Measurements from ENCODE around the gene ZNF680. TPM values are rescaled to one million over a fixed set of nuclear protein-coding genes. Genes with fewer than 3 reads are reported as not detected.
A peak's percentile ranks its signal among the peaks of the same experiment; 100 is the strongest.

Gene ZNF680
- 10 to 100 TPM; 14.0 to 20.3 TPM for total RNA-seq
- polyA plus RNA-seq (ENCODE audit: insufficient read length in 6 of 6), result 10 to 100 TPM; 18.5 to 23.2 (median 19.5) TPM
- long read RNA-seq, donor 1, partial matches to known transcripts, result 13 of 23 reads
- long read RNA-seq, donor 1, other reads (novel, unspliced or antisense), result 5 of 23 reads
- long read RNA-seq, donor 2, transcript ZNF680-201 (4 exons, 3,022 nt), result major isoform, 9 of 37 reads
- long read RNA-seq, donor 2, partial matches to known transcripts, result 19 of 37 reads
- long read RNA-seq, donor 2, other reads (novel, unspliced or antisense), result 9 of 37 reads
- long read RNA-seq, donor 3, transcript ZNF680-201 (4 exons, 3,022 nt), result major isoform, 5 of 26 reads
- long read RNA-seq, donor 3, partial matches to known transcripts, result 15 of 26 reads
- long read RNA-seq, donor 3, other reads (novel, unspliced or antisense), result 5 of 26 reads
- long read RNA-seq, donor 4, partial matches to known transcripts, result 2 of 4 reads
- long read RNA-seq, donor 4, other reads (novel, unspliced or antisense), result 1 of 4 reads
- long read RNA-seq, donor 5, partial matches to known transcripts, result 0 of 4 reads
- long read RNA-seq, donor 5, other reads (novel, unspliced or antisense), result 0 of 4 reads
- long read RNA-seq, donor 6, partial matches to known transcripts, result 0 of 4 reads
- long read RNA-seq, donor 6, other reads (novel, unspliced or antisense), result 0 of 4 reads
- long read RNA-seq, donor 7, partial matches to known transcripts, result 0 of 2 reads
- long read RNA-seq, donor 7, other reads (novel, unspliced or antisense), result 0 of 2 reads
- long read RNA-seq, donor 8, partial matches to known transcripts, result 0 of 12 reads
- long read RNA-seq, donor 8, other reads (novel, unspliced or antisense), result 8 of 12 reads
- long read RNA-seq, donor 9, result 0 reads
- long read RNA-seq, donor 10, partial matches to known transcripts, result 2 of 3 reads
- long read RNA-seq, donor 10, other reads (novel, unspliced or antisense), result 0 of 3 reads
- long read RNA-seq, donor 11, partial matches to known transcripts, result 11 of 21 reads
- long read RNA-seq, donor 11, other reads (novel, unspliced or antisense), result 6 of 21 reads
- long read RNA-seq, donor 12, transcript ZNF680-201 (4 exons, 3,022 nt), result major isoform, 5 of 19 reads
- long read RNA-seq, donor 12, partial matches to known transcripts, result 7 of 19 reads
- long read RNA-seq, donor 12, other reads (novel, unspliced or antisense), result 5 of 19 reads

GRCh38 chr7:64562626-64563278, at the start of gene ZNF680:
TSS of gene ZNF680 (minus strand) at chr7:64563071. CDS start at chr7:64562954, 117 bp downstream.
- Histone ChIP-seq H3K4me1 (peaks cover 0 to 8% of the 10 kb centered on the region in 2 donors), H3K27me3 (no peaks in the 10 kb centered on the region), H3K4me3 (peak within 1 kb of the TSS; percentile 74 to 80), H3K36me3 (peaks cover 0 to 10% of the 10 kb centered on the region in 2 donors), H3K9me3 (peaks cover 0 to 7% of the 10 kb centered on the region in 2 donors), H3K27ac (peak within 1 kb of the TSS; percentile 88 to 92)
- DNase-seq, result peak; percentile 92 to 96 (median 94)
- TF ChIP-seq CTCF (IDR thresholded peaks at IDR 0.05), result no peak
- intact Hi-C loops (cut with DNase I), result no loop called here
- peak; percentile 99 for ATAC-seq

GRCh38 chr7:64612452-64612851, 49.6 kb upstream of the ZNF680 start:
- ATAC-seq (no peak), DNase-seq (no peak)
- Histone ChIP-seq H3K9me3 (peaks cover 0 to 6% of the 10 kb centered on the region in 2 donors), H3K27me3 (no peaks in the 10 kb centered on the region), H3K27ac (no peak overlapping the region), H3K4me1 (no peaks in the 10 kb centered on the region), H3K36me3 (no peaks in the 10 kb centered on the region), H3K4me3 (no peak overlapping the region)
- no peak for TF ChIP-seq CTCF (IDR thresholded peaks at IDR 0.05)
- intact Hi-C loops (cut with DNase I), result no loop called here

- ATAC-seq, result no peak
- TF ChIP-seq CTCF (IDR thresholded peaks at IDR 0.05), result no peak
- H3K4me3 ChIP-seq, result no peak overlapping the region
- peaks cover 0 to 6% of the 10 kb centered on the region in 2 donors for H3K9me3 ChIP-seq
- intact Hi-C loops (cut with DNase I), result no loop called here
- no peak overlapping the region for H3K27ac ChIP-seq
- no peak for DNase-seq
- no peaks in the 10 kb centered on the region for H3K27me3 ChIP-seq
- H3K4me1 ChIP-seq, result no peaks in the 10 kb centered on the region
- H3K36me3 ChIP-seq, result no peaks in the 10 kb centered on the region
These were observed 48.8 kb upstream of the ZNF680 start for GRCh38 chr7:64611717-64612116.

GRCh38 chr7:64610997-64611396, 48.1 kb upstream of the ZNF680 start:
- intact Hi-C loops (cut with DNase I), result no loop called here
- no peaks in the 10 kb centered on the region for H3K36me3 ChIP-seq
- no peak for ATAC-seq

More at GRCh38 chr7:64610997-64611396, 48.1 kb upstream of the ZNF680 start:
- Histone ChIP-seq H3K4me3 (no peak overlapping the region), H3K27ac (no peak overlapping the region), H3K9me3 (peaks cover 0 to 7% of the 10 kb centered on the region in 2 donors), H3K4me1 (no peaks in the 10 kb centered on the region), H3K27me3 (no peaks in the 10 kb centered on the region)
- DNase-seq, result no peak
- no peak for TF ChIP-seq CTCF (IDR thresholded peaks at IDR 0.05)

Measured in left lung (tissue), 14 donors.